ENCODE measurements around the gene TAB2.

- no peak for TF ChIP-seq CTCF (IDR thresholded peaks at IDR 0.05; ENCODE audit: extremely low read depth in 1 of 2, insufficient read depth in 1 of 2, low read depth in 1 of 2, low read length in 2 of 2)
- no peak for TF ChIP-seq POLR2AphosphoS5 (IDR thresholded peaks at IDR 0.05; ENCODE audit: insufficient read depth, low read depth, low read length)
- no peak for TF ChIP-seq MAX (IDR thresholded peaks at IDR 0.05; ENCODE audit: insufficient read depth, insufficient read length)
- no peak for TF ChIP-seq POLR2A (IDR thresholded peaks at IDR 0.05; ENCODE audit: low read depth, low read length)
- TF ChIP-seq EZH2 (IDR thresholded peaks at IDR 0.05; ENCODE audit: borderline replicate concordance, low read depth, low read length, severe bottlenecking): no peak
Observed at GRCh38 chr6:149334682-149335160, 17.2 kb downstream of the TAB2 start.

Measured in endothelial cell of umbilical vein (primary cell).